Heart left ventricle (tissue), 16 donors: Measurements from ENCODE around the gene TNRC6C. TPM values are rescaled to one million over a fixed set of nuclear protein-coding genes. Genes with fewer than 3 reads are reported as not detected.

Experiments
- ATAC-seq, 4 donors: fragments of 200-7000 bp; cut with Tn5 transposase; one replicate each; pipeline ENCODE4 v1.9.1; 2020 to 2022; ENCODE audit warnings: moderate library complexity in 4 of 4, mild to moderate bottlenecking in 3 of 4, moderate number of reproducible peaks in 1 of 4
- DNase-seq, 5 donors: peaks; one replicate each; pipeline ENCODE4 v3.0.0-alpha.2; 2020
- H3K27ac ChIP-seq, 12 donors: fragments of 200-600 bp; sonication (generic) in 4 of 12; one replicate each; pipeline versions ENCODE4 v1.5.0 to v1.8.0; 2016 to 2022; ENCODE audit warnings: mild to moderate bottlenecking in 2 of 12
- H3K27me3 ChIP-seq, 9 donors: fragments of 200-600 bp; sonication (generic) in 2 of 9; one replicate each; pipeline versions ENCODE4 v1.5.1 to v1.8.0; 2016 to 2022; ENCODE audit warnings: mild to moderate bottlenecking in 3 of 9
- H3K36me3 ChIP-seq, 9 donors: fragments of 200-600 bp; sonication (generic) in 2 of 9; one replicate each; pipeline versions ENCODE4 v1.5.0 to v1.8.0; 2018 to 2022; ENCODE audit warnings: mild to moderate bottlenecking in 2 of 9
- H3K4me1 ChIP-seq, 12 donors: fragments of 200-600 bp; sonication (generic) in 4 of 12; one replicate each; pipeline versions ENCODE4 v1.5.0 to v1.8.0; 2016 to 2022; ENCODE audit warnings: mild to moderate bottlenecking in 3 of 12
- H3K4me3 ChIP-seq, 12 donors: fragments of 200-600 bp; sonication (generic) in 4 of 12; one replicate each; pipeline versions ENCODE4 v1.5.0 to v1.8.0; 2017 to 2022; ENCODE audit warnings: mild to moderate bottlenecking in 9 of 12, moderate library complexity in 4 of 12
- H3K9me3 ChIP-seq, 12 donors: fragments of 200-600 bp; sonication (generic) in 4 of 12; one replicate each; pipeline versions ENCODE4 v1.5.0 to v1.8.0; 2016 to 2022; ENCODE audit warnings: mild to moderate bottlenecking in 1 of 12
- CTCF ChIP-seq, 12 donors: fragments of 200-600 bp; sonication (generic) in 4 of 12; IDR thresholded peaks; one replicate each; pipeline versions ENCODE4 v1.5.0 to v1.8.0; 2018 to 2022; ENCODE audit warnings: antibody characterized with exemption in 12 of 12, mild to moderate bottlenecking in 5 of 12
- POLR2A ChIP-seq, 2 donors: fragments of 450-650 bp; IDR thresholded peaks; one replicate each; pipeline ENCODE4 v1.6.1; 2017; ENCODE audit warnings: antibody characterized with exemption in 2 of 2, mild to moderate bottlenecking in 2 of 2, moderate library complexity in 2 of 2
- WGBS, 4 donors: extraction: QIAGEN DNeasy Blood & Tissue Kit in 2 of 4; methylation state at CpG; one replicate each; pipeline versions ENCODE4 v1.1.5 to v1.1.7; 2013 to 2018; 5-methylcytosine and 5-hydroxymethylcytosine counted together
- intact Hi-C, 10 donors: fragments of 100-400 bp; cut with DNase I; formaldehyde crosslinking; loops; one replicate each; pipeline versions ENCODE4 v1.11.1 to v1.14.2; 2022
- polyA plus RNA-seq, 2 donors: library from polyadenylated mRNA; stranded (reverse); fragments of 200-250 nt; gene quantifications; one replicate each; pipeline ENCODE4 v1.2.3, GENCODE V29; 2013
- total RNA-seq, 9 donors: library from RNA; depleted of rRNA in 2 of 9; stranded (reverse); fragments of >200 nt in 2 of 9; fragmentation: NEBNext Ultra II Directional in 3 of 9; extraction: Animal tissue kit (Norgen Biotek cat#: 25700) in 3 of 9; gene quantifications; one replicate each; pipeline versions ENCODE4 v1.1.0 to v1.2.4, GENCODE V29; 2016 to 2023
- donor health status: ischemic (EF 13 %, LVEDD 7.1; RV severe dilation, severe dysfunction).
- donor health status: healthy with polysubstance abuse.
- donor health status: DM: no; HTN: yes; CAD: no.
- donor health status: DM: no; HTN: no; CAD: no.
- donor health status: ischemic (EF 25% LVEDD 6.9; RV normal size, moderate dysfunction).
- donor health status: ischemic (EF 25% LVEDD 5.7; RV mildly dilated, moderate dysfunction).
- donor health status: healthy.
- donor health status: DM: yes; HTN: yes; CAD: no.
- donor health status: ischemic (EF 35%, LVEDD 5.7; RV mildly dilated, moderate dysfunction).
- donor health status: nonischemic (EF 11% LVEDD 7.7; RV severe dilation, severe dysfunction).
- donor health status: DM: yes; HTN: yes; CAD: no.
- donor health status: PGD.
- donor health status: ischemic (EF 29% LVEDD 5.4; RV normal size, mild dysfunction).
- donor health status: nonischemic (EF 23%, LVEDD 6.1; RV moderate dilation, normal function).

The TNRC6C gene
- total and polyA plus RNA-seq, 11 donors = 7.7 to 24.7 (median 19.0) TPM

DNA sequence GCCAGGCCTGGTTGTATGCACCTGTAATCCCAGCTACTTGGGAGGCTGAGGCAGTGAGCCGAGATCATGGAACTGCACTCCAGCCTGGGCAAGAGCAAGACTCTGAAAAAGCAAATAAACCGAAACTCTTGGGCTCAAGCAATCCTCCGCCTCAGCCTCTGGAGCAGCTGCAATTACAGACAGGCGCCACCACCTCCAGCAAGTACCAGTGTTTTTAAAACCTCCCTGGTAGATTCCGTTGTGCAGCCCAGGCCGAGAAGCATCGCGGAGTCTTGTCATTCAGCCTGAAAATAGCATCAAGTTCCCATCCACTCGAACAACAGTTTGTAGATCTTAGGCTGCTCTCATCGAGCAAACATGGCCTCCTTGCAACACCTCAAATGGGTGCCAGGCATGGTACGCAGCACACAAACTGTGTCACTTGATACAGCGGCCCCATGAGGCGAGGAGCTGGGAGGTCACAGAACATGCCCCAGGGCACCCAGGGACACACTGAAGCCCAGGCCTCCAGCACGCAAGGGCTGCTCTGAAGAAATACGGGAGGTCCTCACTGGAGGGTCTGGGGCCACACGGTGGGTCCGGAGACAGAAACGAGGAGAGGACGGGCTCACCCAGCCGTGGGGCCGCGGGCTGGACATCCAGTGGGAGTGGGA, 152.0 kb downstream of the TNRC6C start:
- Histone ChIP-seq H3K27me3 (no peaks in the 10 kb centered on the region), H3K27ac (peak overlapping the region in 8 of 12 donors; percentile 15 to 59 (median 36)), H3K36me3 (peaks cover 0 to 81% (median 29%) of the 10 kb centered on the region in 9 donors), H3K4me1 (peaks cover 0 to 59% (median 28%) of the 10 kb centered on the region in 12 donors), H3K9me3 (no peaks in the 10 kb centered on the region), H3K4me3 (no peak overlapping the region)
- WGBS, 4 donors = 66 to 72% (median 69%) methylated on average over 21 to 22 of the region's 22 CpGs
- peak in 2 of 5 donors; percentile 73 to 76 for DNase-seq
- intact Hi-C loops = loop anchor here in 9 of 10 donors (5.0 to 10.0 kb wide), 3 partner anchors 142 to 314 kb away; no protein-coding TSS in a partner anchor
- TF ChIP-seq POLR2A (IDR thresholded peaks at IDR 0.05) (no peak), CTCF (IDR thresholded peaks at IDR 0.05) (peak in 1 of 12 donors; percentile 19)
- peak; percentile 12 to 57 (median 42) for ATAC-seq

DNA sequence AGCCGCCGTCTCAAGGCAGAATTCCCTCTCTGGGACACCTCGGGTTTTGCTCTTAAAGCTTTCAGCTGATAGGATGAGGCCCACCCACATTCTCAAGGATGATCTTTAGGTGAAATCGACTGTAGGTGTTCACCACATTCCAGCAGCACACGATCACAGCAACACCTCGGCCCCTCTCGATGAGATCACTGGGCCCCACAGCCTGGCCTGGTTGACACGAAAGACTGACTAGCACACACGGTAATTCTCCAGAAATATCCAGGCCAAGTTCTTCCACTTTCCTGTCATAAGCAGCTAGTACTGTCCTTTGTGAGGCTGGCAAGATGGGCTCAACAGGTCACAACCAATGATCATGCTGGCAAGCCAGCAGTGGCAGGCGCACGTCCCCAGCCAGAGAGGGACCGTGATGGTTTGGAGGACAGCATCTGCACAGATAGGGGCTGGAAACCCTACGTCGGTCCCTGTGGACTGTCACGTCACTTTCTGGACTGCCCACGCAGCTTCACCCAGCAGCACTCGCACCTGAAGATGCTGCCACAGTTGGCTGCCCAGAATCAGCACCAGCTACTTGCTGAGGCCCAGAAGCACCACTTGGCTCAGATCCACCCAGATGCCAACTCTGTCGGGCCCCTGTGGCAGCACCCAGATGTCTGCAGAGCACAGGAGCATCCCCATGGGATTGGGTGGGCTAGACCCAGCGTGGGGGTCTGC, 152.7 kb downstream of the TNRC6C start:
- H3K27ac ChIP-seq = peak overlapping the region in 7 of 12 donors; percentile 15 to 59 (median 37)
- ATAC-seq (peak in 1 of 4 donors; percentile 1), DNase-seq (peak in 2 of 5 donors; percentile 24 to 27)
- no peak for TF ChIP-seq POLR2A (IDR thresholded peaks at IDR 0.05)
- no peak for TF ChIP-seq CTCF (IDR thresholded peaks at IDR 0.05)
- WGBS, 4 donors = 64 to 82% (median 72%) methylated on average over 16 to 19 of the region's 19 CpGs
- H3K27me3 ChIP-seq = no peaks in the 10 kb centered on the region
- intact Hi-C loops = loop anchor here in 9 of 10 donors (5.0 to 10.0 kb wide), 3 partner anchors 141 to 314 kb away; no protein-coding TSS in a partner anchor
- no peak overlapping the region for H3K4me3 ChIP-seq
- H3K9me3 ChIP-seq = no peaks in the 10 kb centered on the region
- H3K36me3 ChIP-seq = peaks cover 0 to 77% (median 26%) of the 10 kb centered on the region in 9 donors
- peaks cover 0 to 59% (median 28%) of the 10 kb centered on the region in 12 donors for H3K4me1 ChIP-seq

- H3K27ac ChIP-seq = peak overlapping the region in 2 of 12 donors; percentile 34 to 37
- intact Hi-C loops = loop anchor here (1.0 to 10.0 kb wide), 9 partner anchors 63 to 313 kb away; no protein-coding TSS in a partner anchor
- H3K36me3 ChIP-seq = peaks cover 0 to 84% (median 24%) of the 10 kb centered on the region in 9 donors
- no peaks in the 10 kb centered on the region for H3K9me3 ChIP-seq
- ATAC-seq (peak in 1 of 4 donors; percentile 2), DNase-seq (peak in 3 of 5 donors; percentile 22 to 55 (median 27))
- 82 to 85% (median 84%) methylated on average over 18 to 28 of the region's 28 CpGs for WGBS, 4 donors
- H3K27me3 ChIP-seq = no peaks in the 10 kb centered on the region
- peaks cover 0 to 59% (median 28%) of the 10 kb centered on the region in 12 donors for H3K4me1 ChIP-seq
- TF ChIP-seq CTCF (IDR thresholded peaks at IDR 0.05) (no peak), POLR2A (IDR thresholded peaks at IDR 0.05) (no peak)
- H3K4me3 ChIP-seq = no peak overlapping the region
These were observed 153.4 kb downstream of the TNRC6C start for GRCh38 chr17:78111727-78112517.
